ENCODE results near the gene CASP1. TPM values are rescaled to one million over a fixed set of nuclear protein-coding genes. Genes with fewer than 3 reads are reported as not detected.
"Not testable (repeated sequence)": the region's sequence is repeated elsewhere in the genome, so short reads cannot be mapped to it uniquely, and the experiment has no call there.

CASP1 gene
- total RNA-seq, 2 experiments from 2014 or later, result 31.9 to 32.4 TPM

- ATAC-seq (no peak), DNase-seq (no peak)
- Mint-ChIP-seq H3K27ac (no peak overlapping the region), H3K4me1 (ENCODE audit: low read depth) (peaks cover 49% of the 10 kb centered on the region), H3K36me3 (ENCODE audit: low read depth) (peaks cover 42% of the 10 kb centered on the region), H3K4me3 (no peak overlapping the region), H3K9me3 (peaks cover 2% of the 10 kb centered on the region), H3K27me3 (no peaks in the 10 kb centered on the region)
- intact Hi-C loops (cut with micrococcal nuclease), result no loop called here
- ChIA-PET CTCF (no interaction called here), POLR2A (no interaction called here)
- TF ChIP-seq CTCF (IDR thresholded peaks at IDR 0.05), result no peak
Measured at GRCh38 chr11:105040703-105041102, 5.8 kb upstream of the CASP1 start.

- peak; percentile 9 for ATAC-seq
- POLR2A ChIA-PET; H3K9me3 Mint-ChIP-seq; H3K27me3 Mint-ChIP-seq; CTCF ChIA-PET; intact Hi-C loops (cut with micrococcal nuclease); DNase-seq: not testable (repeated sequence)
- H3K4me1 Mint-ChIP-seq (ENCODE audit: low read depth), result peaks cover 44% of the 10 kb centered on the region
- H3K4me3 Mint-ChIP-seq, result peak overlapping the region; percentile 81
- H3K27ac Mint-ChIP-seq, result peak overlapping the region; percentile 98
- H3K36me3 Mint-ChIP-seq (ENCODE audit: low read depth), result peaks cover 46% of the 10 kb centered on the region
Measured at GRCh38 chr11:105034388-105034787, 556 bp downstream of the CASP1 start.

- intact Hi-C loops (cut with micrococcal nuclease), result no loop called here
- ChIA-PET POLR2A (interaction anchor here (0.6 to 1.0 kb wide), 2 partner anchors 12 to 70 kb away, joined by 3 read pairs; partner anchors contain the start of gene CARD16), CTCF (no interaction called here)
- Mint-ChIP-seq H3K27ac (peak overlapping the region; percentile 98), H3K4me1 (ENCODE audit: low read depth) (peaks cover 44% of the 10 kb centered on the region), H3K9me3 (peaks cover 2% of the 10 kb centered on the region), H3K4me3 (peak overlapping the region; percentile 81), H3K27me3 (no peaks in the 10 kb centered on the region), H3K36me3 (ENCODE audit: low read depth) (peaks cover 47% of the 10 kb centered on the region)
- no peak for ATAC-seq
- TF ChIP-seq CTCF (IDR thresholded peaks at IDR 0.05), result no peak
- DNase-seq, result no peak
Measured at GRCh38 chr11:105033781-105034180, 1.2 kb downstream of the CASP1 start.

GRCh38 chr11:105033343-105033742 is 1.6 kb downstream of the CASP1 start:
- peaks cover 41% of the 10 kb centered on the region for H3K4me1 Mint-ChIP-seq (ENCODE audit: low read depth)
- intact Hi-C loops (cut with micrococcal nuclease), result no loop called here
- CTCF ChIA-PET, result no interaction called here
- TF ChIP-seq CTCF (IDR thresholded peaks at IDR 0.05), result no peak
- peak overlapping the region; percentile 98 for H3K27ac Mint-ChIP-seq
- DNase-seq, result no peak
- peaks cover 2% of the 10 kb centered on the region for H3K9me3 Mint-ChIP-seq
- no peak for ATAC-seq
- POLR2A ChIA-PET, result interaction anchor here (0.6 to 1.0 kb wide), 2 partner anchors 12 to 69 kb away, joined by 3 read pairs; partner anchors contain the start of gene CARD16
- no peaks in the 10 kb centered on the region for H3K27me3 Mint-ChIP-seq
- peaks cover 47% of the 10 kb centered on the region for H3K36me3 Mint-ChIP-seq (ENCODE audit: low read depth)
- peak overlapping the region; percentile 81 for H3K4me3 Mint-ChIP-seq

GRCh38 chr11:105032495-105032894 is 2.4 kb downstream of the CASP1 start:
- ChIA-PET CTCF (no interaction called here), POLR2A (no interaction called here)
- H3K9me3 Mint-ChIP-seq, result no peaks in the 10 kb centered on the region
- H3K4me3 Mint-ChIP-seq, result peak overlapping the region; percentile 81
- peaks cover 44% of the 10 kb centered on the region for H3K36me3 Mint-ChIP-seq (ENCODE audit: low read depth)
- H3K27me3 Mint-ChIP-seq, result no peaks in the 10 kb centered on the region
- no peak for ATAC-seq
- intact Hi-C loops (cut with micrococcal nuclease), result no loop called here
- H3K27ac Mint-ChIP-seq, result peak overlapping the region; percentile 43
- no peak for TF ChIP-seq CTCF (IDR thresholded peaks at IDR 0.05)
- no peak for DNase-seq
- peaks cover 40% of the 10 kb centered on the region for H3K4me1 Mint-ChIP-seq (ENCODE audit: low read depth)

GRCh38 chr11:105027678-105028077 is 7.3 kb downstream of the CASP1 start:
- POLR2A ChIA-PET, result interaction anchor here (1.0 kb wide), 1 partner anchor 1051 kb away, joined by 3 read pairs; no protein-coding TSS in a partner anchor
- Mint-ChIP-seq H3K4me3 (no peak overlapping the region), H3K4me1 (ENCODE audit: low read depth) (peaks cover 17% of the 10 kb centered on the region), H3K27ac (peak overlapping the region; percentile 48), H3K9me3 (no peaks in the 10 kb centered on the region), H3K36me3 (ENCODE audit: low read depth) (peaks cover 46% of the 10 kb centered on the region), H3K27me3 (no peaks in the 10 kb centered on the region)
- DNase-seq (no peak), ATAC-seq (no peak)
- CTCF ChIA-PET, result no interaction called here
- intact Hi-C loops (cut with micrococcal nuclease), result no loop called here
- TF ChIP-seq CTCF (IDR thresholded peaks at IDR 0.05), result no peak
